AG04449 (cell line): ENCODE measurements around the gene DENND11.

ENCODE experiments used
- CTCF ChIA-PET: fragments of 350-600 bp; formaldehyde crosslinking; extraction: SDS; loops from one replicate; lab custom pipeline; 2021; ENCODE audit warnings: antibody characterized with exemption; lab: Yijun Ruan, JAX
- POLR2A ChIA-PET: fragments of 400-600, 350-600 bp; formaldehyde crosslinking; extraction: SDS; loops from one replicate; lab custom pipeline; 2020; ENCODE audit warnings: antibody characterized with exemption, inconsistent platforms; lab: Yijun Ruan, JAX
- DNase-seq: peaks from one replicate; pipeline ENCODE4 v3.0.0-alpha.2; 2010; ENCODE audit warnings: low read depth, low spot score
- H3K4me3 ChIP-seq: 2 replicates; pipeline ENCODE4 v1.5.1; 2011; ENCODE audit warnings: low read depth, mild to moderate bottlenecking, control low read depth, low read length
- CTCF ChIP-seq: IDR thresholded peaks from one replicate; pipeline ENCODE4 v1.5.1; 2011; ENCODE audit warnings: mild to moderate bottlenecking, moderate library complexity, low read length, control low read depth, inconsistent platforms; ENCODE audit not compliant: insufficient read depth; ENCODE audit errors: missing control alignments

Gene DENND11

GRCh38 chr7:141664450-141664849 lies 37.5 kb downstream of the DENND11 start:
- CTCF ChIA-PET = interaction anchor here (1.1 to 2.8 kb wide), 2 partner anchors 11 to 74 kb away, joined by 3 to 12 read pairs; partner anchors contain the start of gene SSBP1
- TF ChIP-seq CTCF = no peak
- H3K4me3 ChIP-seq = no peak overlapping the region
- POLR2A ChIA-PET = no interaction called here
- no peak for DNase-seq

GRCh38 chr7:141663081-141663849 lies 38.7 kb downstream of the DENND11 start:
- TF ChIP-seq CTCF = no peak
- ChIA-PET POLR2A (no interaction called here), CTCF (interaction anchor here (1.6 to 2.8 kb wide), 2 partner anchors 9 to 13 kb away, joined by 4 to 12 read pairs; no protein-coding TSS in a partner anchor)
- no peak for DNase-seq
- H3K4me3 ChIP-seq = no peak overlapping the region

GRCh38 chr7:141660259-141660658 lies 41.7 kb downstream of the DENND11 start:
- POLR2A ChIA-PET = no interaction called here
- no peak overlapping the region for H3K4me3 ChIP-seq
- DNase-seq = no peak
- CTCF ChIA-PET = interaction anchor here (1.2 to 2.4 kb wide), 2 partner anchors 9 to 10 kb away, joined by 5 to 12 read pairs; no protein-coding TSS in a partner anchor
- TF ChIP-seq CTCF = no peak

- ChIA-PET POLR2A (no interaction called here), CTCF (interaction anchor here (2.4 kb wide), 1 partner anchor 10 kb away, joined by 12 read pairs; no protein-coding TSS in a partner anchor)
- no peak overlapping the region for H3K4me3 ChIP-seq
- no peak for TF ChIP-seq CTCF
- DNase-seq = no peak
Measured at GRCh38 chr7:141659501-141659900, 42.5 kb downstream of the DENND11 start.

- DNase-seq = peak; percentile 16
- POLR2A ChIA-PET = no interaction called here
- CTCF ChIA-PET = interaction anchor here (0.6 to 4.0 kb wide), 28 partner anchors 9 to 738 kb away, joined by 3 to 27 read pairs (median 4); partner anchors contain the start of gene SSBP1
- no peak overlapping the region for H3K4me3 ChIP-seq
- peak; percentile 78 for TF ChIP-seq CTCF
Measured at GRCh38 chr7:141654551-141654950, 47.4 kb downstream of the DENND11 start.

GRCh38 chr7:141652691-141653090 lies 49.3 kb downstream of the DENND11 start:
- DNase-seq = no peak
- ChIA-PET POLR2A (no interaction called here), CTCF (interaction anchor here (1.0 to 3.8 kb wide), 11 partner anchors 9 to 926 kb away, joined by 3 to 16 read pairs (median 8); partner anchors contain the start of gene SSBP1)
- no peak overlapping the region for H3K4me3 ChIP-seq
- TF ChIP-seq CTCF = no peak
